ENCODE results near the gene FBXO33. TPM values are rescaled to one million over a fixed set of nuclear protein-coding genes. Genes with fewer than 3 reads are reported as not detected.

The FBXO33 gene
- total and polyA plus RNA-seq, 2 of the 8 experiments (the other 6 are each of a cell fraction or from before 2014, with no cell fraction given): 4.7 to 11.5 TPM

DNA sequence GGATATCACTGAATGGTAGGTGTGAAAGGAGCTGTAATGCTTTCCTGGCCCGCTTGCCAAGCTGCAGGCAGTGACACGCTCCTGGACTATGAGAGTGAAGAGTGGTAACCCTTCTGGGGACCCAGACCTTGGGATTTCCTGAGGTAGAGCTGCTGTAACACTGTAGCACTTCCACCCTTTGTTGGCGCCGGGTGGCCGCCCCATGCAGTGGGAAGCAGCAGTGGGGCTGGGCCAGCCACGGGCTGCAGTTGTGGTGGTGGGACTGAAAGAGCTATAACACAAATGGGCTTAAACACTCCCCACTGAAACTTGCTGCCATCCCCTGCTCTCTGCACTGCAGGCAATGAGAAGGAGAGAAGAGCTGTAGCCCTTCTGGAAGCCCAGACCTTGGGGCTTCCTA lies 9.6 kb upstream of the FBXO33 start (continued):
- TF ChIP-seq, protein P1, sequence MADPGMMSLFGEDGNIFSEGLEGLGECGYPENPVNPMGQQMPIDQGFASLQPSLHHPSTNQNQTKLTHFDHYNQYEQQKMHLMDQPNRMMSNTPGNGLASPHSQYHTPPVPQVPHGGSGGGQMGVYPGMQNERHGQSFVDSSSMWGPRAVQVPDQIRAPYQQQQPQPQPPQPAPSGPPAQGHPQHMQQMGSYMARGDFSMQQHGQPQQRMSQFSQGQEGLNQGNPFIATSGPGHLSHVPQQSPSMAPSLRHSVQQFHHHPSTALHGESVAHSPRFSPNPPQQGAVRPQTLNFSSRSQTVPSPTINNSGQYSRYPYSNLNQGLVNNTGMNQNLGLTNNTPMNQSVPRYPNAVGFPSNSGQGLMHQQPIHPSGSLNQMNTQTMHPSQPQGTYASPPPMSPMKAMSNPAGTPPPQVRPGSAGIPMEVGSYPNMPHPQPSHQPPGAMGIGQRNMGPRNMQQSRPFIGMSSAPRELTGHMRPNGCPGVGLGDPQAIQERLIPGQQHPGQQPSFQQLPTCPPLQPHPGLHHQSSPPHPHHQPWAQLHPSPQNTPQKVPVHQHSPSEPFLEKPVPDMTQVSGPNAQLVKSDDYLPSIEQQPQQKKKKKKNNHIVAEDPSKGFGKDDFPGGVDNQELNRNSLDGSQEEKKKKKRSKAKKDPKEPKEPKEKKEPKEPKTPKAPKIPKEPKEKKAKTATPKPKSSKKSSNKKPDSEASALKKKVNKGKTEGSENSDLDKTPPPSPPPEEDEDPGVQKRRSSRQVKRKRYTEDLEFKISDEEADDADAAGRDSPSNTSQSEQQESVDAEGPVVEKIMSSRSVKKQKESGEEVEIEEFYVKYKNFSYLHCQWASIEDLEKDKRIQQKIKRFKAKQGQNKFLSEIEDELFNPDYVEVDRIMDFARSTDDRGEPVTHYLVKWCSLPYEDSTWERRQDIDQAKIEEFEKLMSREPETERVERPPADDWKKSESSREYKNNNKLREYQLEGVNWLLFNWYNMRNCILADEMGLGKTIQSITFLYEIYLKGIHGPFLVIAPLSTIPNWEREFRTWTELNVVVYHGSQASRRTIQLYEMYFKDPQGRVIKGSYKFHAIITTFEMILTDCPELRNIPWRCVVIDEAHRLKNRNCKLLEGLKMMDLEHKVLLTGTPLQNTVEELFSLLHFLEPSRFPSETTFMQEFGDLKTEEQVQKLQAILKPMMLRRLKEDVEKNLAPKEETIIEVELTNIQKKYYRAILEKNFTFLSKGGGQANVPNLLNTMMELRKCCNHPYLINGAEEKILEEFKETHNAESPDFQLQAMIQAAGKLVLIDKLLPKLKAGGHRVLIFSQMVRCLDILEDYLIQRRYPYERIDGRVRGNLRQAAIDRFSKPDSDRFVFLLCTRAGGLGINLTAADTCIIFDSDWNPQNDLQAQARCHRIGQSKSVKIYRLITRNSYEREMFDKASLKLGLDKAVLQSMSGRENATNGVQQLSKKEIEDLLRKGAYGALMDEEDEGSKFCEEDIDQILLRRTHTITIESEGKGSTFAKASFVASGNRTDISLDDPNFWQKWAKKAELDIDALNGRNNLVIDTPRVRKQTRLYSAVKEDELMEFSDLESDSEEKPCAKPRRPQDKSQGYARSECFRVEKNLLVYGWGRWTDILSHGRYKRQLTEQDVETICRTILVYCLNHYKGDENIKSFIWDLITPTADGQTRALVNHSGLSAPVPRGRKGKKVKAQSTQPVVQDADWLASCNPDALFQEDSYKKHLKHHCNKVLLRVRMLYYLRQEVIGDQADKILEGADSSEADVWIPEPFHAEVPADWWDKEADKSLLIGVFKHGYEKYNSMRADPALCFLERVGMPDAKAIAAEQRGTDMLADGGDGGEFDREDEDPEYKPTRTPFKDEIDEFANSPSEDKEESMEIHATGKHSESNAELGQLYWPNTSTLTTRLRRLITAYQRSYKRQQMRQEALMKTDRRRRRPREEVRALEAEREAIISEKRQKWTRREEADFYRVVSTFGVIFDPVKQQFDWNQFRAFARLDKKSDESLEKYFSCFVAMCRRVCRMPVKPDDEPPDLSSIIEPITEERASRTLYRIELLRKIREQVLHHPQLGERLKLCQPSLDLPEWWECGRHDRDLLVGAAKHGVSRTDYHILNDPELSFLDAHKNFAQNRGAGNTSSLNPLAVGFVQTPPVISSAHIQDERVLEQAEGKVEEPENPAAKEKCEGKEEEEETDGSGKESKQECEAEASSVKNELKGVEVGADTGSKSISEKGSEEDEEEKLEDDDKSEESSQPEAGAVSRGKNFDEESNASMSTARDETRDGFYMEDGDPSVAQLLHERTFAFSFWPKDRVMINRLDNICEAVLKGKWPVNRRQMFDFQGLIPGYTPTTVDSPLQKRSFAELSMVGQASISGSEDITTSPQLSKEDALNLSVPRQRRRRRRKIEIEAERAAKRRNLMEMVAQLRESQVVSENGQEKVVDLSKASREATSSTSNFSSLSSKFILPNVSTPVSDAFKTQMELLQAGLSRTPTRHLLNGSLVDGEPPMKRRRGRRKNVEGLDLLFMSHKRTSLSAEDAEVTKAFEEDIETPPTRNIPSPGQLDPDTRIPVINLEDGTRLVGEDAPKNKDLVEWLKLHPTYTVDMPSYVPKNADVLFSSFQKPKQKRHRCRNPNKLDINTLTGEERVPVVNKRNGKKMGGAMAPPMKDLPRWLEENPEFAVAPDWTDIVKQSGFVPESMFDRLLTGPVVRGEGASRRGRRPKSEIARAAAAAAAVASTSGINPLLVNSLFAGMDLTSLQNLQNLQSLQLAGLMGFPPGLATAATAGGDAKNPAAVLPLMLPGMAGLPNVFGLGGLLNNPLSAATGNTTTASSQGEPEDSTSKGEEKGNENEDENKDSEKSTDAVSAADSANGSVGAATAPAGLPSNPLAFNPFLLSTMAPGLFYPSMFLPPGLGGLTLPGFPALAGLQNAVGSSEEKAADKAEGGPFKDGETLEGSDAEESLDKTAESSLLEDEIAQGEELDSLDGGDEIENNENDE (IDR thresholded peaks at IDR 0.05; ENCODE audit: insufficient replicate concordance, low read length): no peak
- TF ChIP-seq KDM4A (IDR thresholded peaks at IDR 0.05; ENCODE audit: low read depth, low read length, severe bottlenecking) (no peak), BACH1 (IDR thresholded peaks at IDR 0.05; ENCODE audit: low read length) (no peak), CREB1 (IDR thresholded peaks at IDR 0.05) (no peak), TEAD4 (IDR thresholded peaks at IDR 0.05; ENCODE audit: low read depth, low read length) (no peak), GTF2F1 (IDR thresholded peaks at IDR 0.05; ENCODE audit: borderline replicate concordance, low read depth, low read length) (no peak), EGR1 (IDR thresholded peaks at IDR 0.05; ENCODE audit: borderline replicate concordance, low read depth, low read length) (no peak), TBP (IDR thresholded peaks at IDR 0.05; ENCODE audit: low read depth, low read length) (no peak), RBBP5 (IDR thresholded peaks at IDR 0.05; ENCODE audit: borderline replicate concordance, low read depth, low read length) (no peak), CBX8 (IDR thresholded peaks at IDR 0.05; ENCODE audit: borderline replicate concordance, low read depth, low read length) (no peak), SAP30 (IDR thresholded peaks at IDR 0.05; ENCODE audit: insufficient read depth, insufficient replicate concordance, low read length) (no peak)
- TF ChIP-seq, protein P2, sequence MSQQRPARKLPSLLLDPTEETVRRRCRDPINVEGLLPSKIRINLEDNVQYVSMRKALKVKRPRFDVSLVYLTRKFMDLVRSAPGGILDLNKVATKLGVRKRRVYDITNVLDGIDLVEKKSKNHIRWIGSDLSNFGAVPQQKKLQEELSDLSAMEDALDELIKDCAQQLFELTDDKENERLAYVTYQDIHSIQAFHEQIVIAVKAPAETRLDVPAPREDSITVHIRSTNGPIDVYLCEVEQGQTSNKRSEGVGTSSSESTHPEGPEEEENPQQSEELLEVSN (IDR thresholded peaks at IDR 0.05): no peak

Measured in H1 (cell line).